Measurements from ENCODE around the gene METTL9.
"Not testable (repeated sequence)": the region's sequence is repeated elsewhere in the genome, so short reads cannot be mapped to it uniquely, and the experiment has no call there.

The METTL9 gene

DNA sequence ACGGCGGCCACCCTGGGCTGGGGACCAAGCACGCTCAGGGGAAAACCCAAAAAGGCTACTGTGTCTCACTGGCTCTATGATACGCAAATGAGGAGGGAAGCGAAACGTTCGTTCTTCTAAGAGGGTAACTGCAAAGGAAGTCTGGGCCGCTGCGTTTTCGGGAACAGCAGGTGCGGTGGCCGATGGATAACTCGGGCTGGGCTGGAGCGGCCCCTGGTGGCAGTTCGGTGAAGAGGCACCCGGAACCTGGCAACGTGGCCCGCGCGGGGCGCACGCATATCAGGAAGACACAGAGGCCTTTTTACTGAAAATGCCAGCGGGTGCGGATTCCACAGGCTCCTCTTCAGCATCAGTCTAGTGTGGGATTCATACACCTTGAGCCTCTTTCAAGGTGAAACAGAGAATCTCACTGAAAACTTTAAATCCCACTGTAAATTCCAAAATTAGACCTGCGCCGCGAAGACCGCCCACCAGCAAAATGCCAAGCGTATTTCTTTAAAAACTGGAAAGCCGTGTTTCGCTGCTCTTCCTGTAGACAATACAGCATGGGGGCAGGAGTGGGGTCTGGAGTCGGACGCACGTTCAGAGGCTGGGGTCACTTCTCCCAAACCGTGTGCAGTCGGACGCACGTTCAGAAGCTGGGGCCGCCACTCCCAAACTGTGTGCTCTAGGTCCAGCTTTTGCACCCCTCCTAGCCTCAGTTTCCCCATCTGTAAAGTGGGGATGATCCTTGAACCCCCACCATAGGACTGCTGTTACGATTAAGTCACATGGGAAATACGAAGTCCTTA is 44.4 kb upstream of the METTL9 start:
- H3K27ac ChIP-seq (ENCODE audit: insufficient read depth in 1 of 2, low read depth in 1 of 2, low read length in 2 of 2, poor library complexity in 1 of 2, severe bottlenecking in 2 of 2): no peak overlapping the region

DNA sequence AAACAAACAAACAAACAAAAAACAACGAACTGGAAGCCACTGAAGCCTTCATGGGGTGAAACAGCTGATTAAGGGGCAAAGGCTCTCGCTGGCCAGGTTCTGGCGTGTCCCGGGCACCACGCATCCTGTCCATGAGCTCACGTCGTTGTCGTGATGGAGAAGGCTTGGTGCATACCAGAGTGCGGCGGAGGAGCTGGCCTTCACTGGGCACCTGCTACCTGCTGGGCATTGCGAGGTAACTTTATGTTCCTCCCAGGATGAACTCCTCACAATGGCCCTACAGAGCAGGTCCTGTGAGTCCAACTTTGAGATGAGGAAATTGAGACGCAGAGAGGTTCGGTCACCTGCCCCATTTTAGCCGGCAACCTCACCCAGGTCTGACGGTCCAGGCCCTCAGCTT is 43.8 kb upstream of the METTL9 start:
- H3K27me3 ChIP-seq (replicated peaks in 2 of 5; ENCODE audit: control insufficient read depth in 4 of 5, insufficient read depth in 5 of 5, low read length in 4 of 5); DNase-seq; H3K4me3 ChIP-seq (ENCODE audit: control insufficient read depth in 1 of 7, extremely low read depth in 1 of 7, insufficient read depth in 4 of 7, low read depth in 2 of 7, low read length in 6 of 7); H3K9me3 ChIP-seq (ENCODE audit: control extremely low read depth in 1 of 5, control insufficient read depth in 4 of 5, insufficient read depth in 2 of 5, low read depth in 1 of 5, low read length in 4 of 5); H3K27ac ChIP-seq (ENCODE audit: insufficient read depth in 1 of 2, low read depth in 1 of 2, low read length in 2 of 2, poor library complexity in 1 of 2, severe bottlenecking in 2 of 2); POLR2A ChIA-PET; H3K36me3 ChIP-seq (ENCODE audit: control insufficient read depth in 4 of 4, insufficient read depth in 4 of 4, low read length in 3 of 4): not testable (repeated sequence)
- CTCF ChIA-PET: interaction anchor here (1.0 to 1.1 kb wide), 2 partner anchors 9 to 82 kb away, joined by 3 read pairs; no protein-coding TSS in a partner anchor
- WGBS (ENCODE audit: insufficient coverage): 98% methylated on average over 11 of the region's 15 CpGs
- H3K4me1 ChIP-seq (ENCODE audit: control extremely low read depth in 1 of 4, control insufficient read depth in 4 of 4, insufficient read depth in 4 of 4, low read length in 3 of 4): peaks cover 0 to 11% (median 8%) of the 10 kb centered on the region in 4 experiments

More for the DNA sequence above, 44.4 kb upstream of the METTL9 start:
- peak; percentile 88 to 97 (median 97) for DNase-seq
- ChIA-PET POLR2A (no interaction called here), CTCF (interaction anchor here (0.7 to 1.1 kb wide), 3 partner anchors 9 to 366 kb away, joined by 3 read pairs; no protein-coding TSS in a partner anchor)
- 37% methylated on average over 41 of the region's 41 CpGs for WGBS (ENCODE audit: insufficient coverage)
- no peaks in the 10 kb centered on the region for H3K36me3 ChIP-seq (ENCODE audit: control insufficient read depth in 4 of 4, insufficient read depth in 4 of 4, low read length in 3 of 4)
- no peaks in the 10 kb centered on the region for H3K27me3 ChIP-seq (replicated peaks in 2 of 5; ENCODE audit: control insufficient read depth in 4 of 5, insufficient read depth in 5 of 5, low read length in 4 of 5)
- H3K4me1 ChIP-seq (ENCODE audit: control extremely low read depth in 1 of 4, control insufficient read depth in 4 of 4, insufficient read depth in 4 of 4, low read length in 3 of 4): peaks cover 0 to 11% (median 8%) of the 10 kb centered on the region in 4 experiments
- peak overlapping the region in 4 of 7 experiments; percentile 49 to 58 (median 57) for H3K4me3 ChIP-seq (ENCODE audit: control insufficient read depth in 1 of 7, extremely low read depth in 1 of 7, insufficient read depth in 4 of 7, low read depth in 2 of 7, low read length in 6 of 7)
- H3K9me3 ChIP-seq (ENCODE audit: control extremely low read depth in 1 of 5, control insufficient read depth in 4 of 5, insufficient read depth in 2 of 5, low read depth in 1 of 5, low read length in 4 of 5): no peaks in the 10 kb centered on the region

DNA sequence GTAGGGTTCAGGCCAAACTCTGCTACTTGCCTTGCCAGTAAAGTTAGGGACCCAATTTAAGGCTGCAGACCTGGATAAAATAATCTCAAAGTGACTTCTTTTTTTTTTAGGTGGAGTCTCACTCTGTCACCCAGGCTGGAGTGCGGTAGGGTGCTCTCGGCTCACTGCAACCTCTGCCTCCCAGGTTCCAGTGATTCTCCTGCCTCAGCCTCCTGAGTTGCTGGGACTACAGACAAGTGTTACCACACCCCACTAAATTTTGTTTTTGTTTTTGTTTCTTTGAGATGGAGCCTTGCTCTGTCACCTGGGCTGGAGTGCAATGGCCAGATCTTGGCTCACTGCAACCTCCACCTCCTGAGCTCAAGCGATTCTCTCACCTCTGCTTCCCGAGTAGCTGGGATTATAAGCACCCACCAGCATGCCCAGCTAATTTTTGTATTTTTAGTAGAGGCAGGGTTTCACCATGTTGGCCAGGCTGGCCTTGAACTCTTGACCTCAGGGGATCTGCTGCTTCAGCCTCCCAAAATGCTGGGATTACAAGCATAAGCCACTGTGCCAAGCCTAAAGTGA is 43.3 kb upstream of the METTL9 start:
- CTCF ChIA-PET: interaction anchor here (1.0 to 1.1 kb wide), 2 partner anchors 8 to 81 kb away, joined by 3 read pairs; no protein-coding TSS in a partner anchor
- H3K27ac ChIP-seq (ENCODE audit: insufficient read depth in 1 of 2, low read depth in 1 of 2, low read length in 2 of 2, poor library complexity in 1 of 2, severe bottlenecking in 2 of 2); DNase-seq; POLR2A ChIA-PET; H3K36me3 ChIP-seq (ENCODE audit: control insufficient read depth in 4 of 4, insufficient read depth in 4 of 4, low read length in 3 of 4); H3K27me3 ChIP-seq (replicated peaks in 2 of 5; ENCODE audit: control insufficient read depth in 4 of 5, insufficient read depth in 5 of 5, low read length in 4 of 5); H3K9me3 ChIP-seq (ENCODE audit: control extremely low read depth in 1 of 5, control insufficient read depth in 4 of 5, insufficient read depth in 2 of 5, low read depth in 1 of 5, low read length in 4 of 5); H3K4me3 ChIP-seq (ENCODE audit: control insufficient read depth in 1 of 7, extremely low read depth in 1 of 7, insufficient read depth in 4 of 7, low read depth in 2 of 7, low read length in 6 of 7): not testable (repeated sequence)
- H3K4me1 ChIP-seq (ENCODE audit: control extremely low read depth in 1 of 4, control insufficient read depth in 4 of 4, insufficient read depth in 4 of 4, low read length in 3 of 4): peaks cover 0 to 11% (median 8%) of the 10 kb centered on the region in 4 experiments
- 100% methylated on average over 3 of the region's 4 CpGs for WGBS (ENCODE audit: insufficient coverage)

DNA sequence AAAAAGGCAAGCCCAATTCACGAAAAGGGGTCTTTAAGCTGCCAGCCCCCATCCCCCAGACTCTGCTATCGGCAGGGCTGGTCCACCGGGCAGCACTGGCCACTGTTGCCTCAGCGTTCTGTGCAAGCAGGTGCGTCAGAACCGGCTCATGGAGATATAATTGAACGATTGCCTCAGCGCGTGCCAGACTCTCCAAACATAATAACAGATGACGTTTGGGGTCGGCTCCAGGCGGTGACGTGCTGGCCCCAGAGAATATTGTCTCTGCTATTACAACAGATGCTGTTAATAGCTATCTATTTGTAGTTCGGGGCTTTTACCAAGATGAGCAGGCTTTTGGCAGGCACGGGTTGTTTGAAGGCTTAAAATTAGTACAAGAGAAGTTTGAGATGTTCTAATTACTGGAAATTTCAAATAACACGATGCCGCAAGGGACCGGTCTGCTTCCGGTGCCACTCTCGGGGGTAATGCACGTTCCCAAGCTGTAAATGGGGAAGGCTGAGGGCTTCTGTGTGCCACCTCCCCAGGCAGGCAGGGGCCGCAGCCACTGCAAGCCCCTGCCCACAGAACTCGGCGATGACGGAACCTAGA is 42.6 kb upstream of the METTL9 start:
- POLR2A ChIA-PET: not testable (repeated sequence)

DNA sequence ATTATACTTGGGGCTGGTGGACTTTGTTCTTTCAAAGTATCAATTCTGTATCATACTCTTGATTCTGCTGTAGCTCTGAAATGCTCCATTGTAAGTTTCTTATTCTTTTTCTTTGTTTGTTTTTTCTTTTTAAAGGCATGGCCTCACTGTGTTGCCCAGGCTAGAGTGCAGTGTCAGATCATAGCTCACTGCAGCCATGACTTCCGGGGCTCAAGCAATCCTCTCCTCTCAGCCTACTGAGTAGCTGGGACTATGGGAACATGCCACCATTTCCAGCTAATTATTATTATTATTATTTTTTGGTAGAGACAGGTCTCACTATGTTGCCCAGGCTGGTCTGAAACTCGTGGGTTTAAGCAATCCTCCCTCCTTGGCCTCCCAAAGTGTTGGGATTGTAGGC is 38.9 kb upstream of the METTL9 start:
- Histone ChIP-seq H3K27me3 (replicated peaks in 2 of 5; ENCODE audit: control insufficient read depth in 4 of 5, insufficient read depth in 5 of 5, low read length in 4 of 5) (no peaks in the 10 kb centered on the region), H3K4me3 (ENCODE audit: control insufficient read depth in 1 of 7, extremely low read depth in 1 of 7, insufficient read depth in 4 of 7, low read depth in 2 of 7, low read length in 6 of 7) (no peak overlapping the region), H3K4me1 (ENCODE audit: control extremely low read depth in 1 of 4, control insufficient read depth in 4 of 4, insufficient read depth in 4 of 4, low read length in 3 of 4) (peaks cover 0 to 2% (median 0%) of the 10 kb centered on the region in 4 experiments), H3K9me3 (ENCODE audit: control extremely low read depth in 1 of 5, control insufficient read depth in 4 of 5, insufficient read depth in 2 of 5, low read depth in 1 of 5, low read length in 4 of 5) (no peaks in the 10 kb centered on the region), H3K27ac (ENCODE audit: insufficient read depth in 1 of 2, low read depth in 1 of 2, low read length in 2 of 2, poor library complexity in 1 of 2, severe bottlenecking in 2 of 2) (no peak overlapping the region), H3K36me3 (ENCODE audit: control insufficient read depth in 4 of 4, insufficient read depth in 4 of 4, low read length in 3 of 4) (no peaks in the 10 kb centered on the region)
- POLR2A ChIA-PET: no interaction called here
- DNase-seq: no peak
- CTCF ChIA-PET: interaction anchor here (1.1 to 1.8 kb wide), 4 partner anchors 8 to 80 kb away, joined by 3 to 7 read pairs (median 5); no protein-coding TSS in a partner anchor
- 100% methylated on average over 1 of the region's 2 CpGs for WGBS (ENCODE audit: insufficient coverage)

More for the DNA sequence above, 42.6 kb upstream of the METTL9 start:
- CTCF ChIA-PET: interaction anchor here (1.1 kb wide), 1 partner anchor 81 kb away, joined by 3 read pairs; no protein-coding TSS in a partner anchor
- not testable (repeated sequence) for H3K36me3 ChIP-seq (ENCODE audit: control insufficient read depth in 4 of 4, insufficient read depth in 4 of 4, low read length in 3 of 4); DNase-seq; H3K4me3 ChIP-seq (ENCODE audit: control insufficient read depth in 1 of 7, extremely low read depth in 1 of 7, insufficient read depth in 4 of 7, low read depth in 2 of 7, low read length in 6 of 7); H3K9me3 ChIP-seq (ENCODE audit: control extremely low read depth in 1 of 5, control insufficient read depth in 4 of 5, insufficient read depth in 2 of 5, low read depth in 1 of 5, low read length in 4 of 5); H3K27ac ChIP-seq (ENCODE audit: insufficient read depth in 1 of 2, low read depth in 1 of 2, low read length in 2 of 2, poor library complexity in 1 of 2, severe bottlenecking in 2 of 2); H3K27me3 ChIP-seq (replicated peaks in 2 of 5; ENCODE audit: control insufficient read depth in 4 of 5, insufficient read depth in 5 of 5, low read length in 4 of 5)
- 95% methylated on average over 10 of the region's 25 CpGs for WGBS (ENCODE audit: insufficient coverage)
- H3K4me1 ChIP-seq (ENCODE audit: control extremely low read depth in 1 of 4, control insufficient read depth in 4 of 4, insufficient read depth in 4 of 4, low read length in 3 of 4): peaks cover 0 to 11% (median 8%) of the 10 kb centered on the region in 4 experiments

DNA sequence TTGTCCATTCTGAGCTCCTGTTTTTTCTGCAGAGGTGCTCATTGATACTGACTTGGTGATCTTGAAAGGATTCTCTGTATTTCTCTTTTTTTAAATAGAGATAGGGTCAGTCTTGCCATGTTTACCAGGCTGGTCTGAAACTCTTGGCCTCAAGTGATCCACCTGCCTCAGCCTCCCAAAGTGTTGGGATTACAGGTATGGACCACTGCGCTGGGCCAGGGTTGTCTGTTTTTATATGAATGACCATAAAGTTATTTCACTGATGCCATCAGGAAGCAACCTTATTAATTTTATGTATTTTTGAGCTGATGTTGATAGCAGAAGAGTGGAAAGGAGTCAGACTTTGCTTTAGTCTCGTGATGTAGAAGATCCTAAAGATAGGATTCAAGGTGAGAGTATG is 35.7 kb upstream of the METTL9 start:
- Histone ChIP-seq H3K4me3 (ENCODE audit: control insufficient read depth in 1 of 7, extremely low read depth in 1 of 7, insufficient read depth in 4 of 7, low read depth in 2 of 7, low read length in 6 of 7) (no peak overlapping the region), H3K4me1 (ENCODE audit: control extremely low read depth in 1 of 4, control insufficient read depth in 4 of 4, insufficient read depth in 4 of 4, low read length in 3 of 4) (peaks cover 0 to 10% (median 3%) of the 10 kb centered on the region in 4 experiments), H3K9me3 (ENCODE audit: control extremely low read depth in 1 of 5, control insufficient read depth in 4 of 5, insufficient read depth in 2 of 5, low read depth in 1 of 5, low read length in 4 of 5) (no peaks in the 10 kb centered on the region), H3K27ac (ENCODE audit: insufficient read depth in 1 of 2, low read depth in 1 of 2, low read length in 2 of 2, poor library complexity in 1 of 2, severe bottlenecking in 2 of 2) (no peak overlapping the region), H3K36me3 (ENCODE audit: control insufficient read depth in 4 of 4, insufficient read depth in 4 of 4, low read length in 3 of 4) (no peaks in the 10 kb centered on the region), H3K27me3 (replicated peaks in 2 of 5; ENCODE audit: control insufficient read depth in 4 of 5, insufficient read depth in 5 of 5, low read length in 4 of 5) (no peaks in the 10 kb centered on the region)
- 100% methylated on average over 1 of the region's 2 CpGs for WGBS (ENCODE audit: insufficient coverage)
- no peak for DNase-seq
- CTCF ChIA-PET: interaction anchor here (0.5 to 1.2 kb wide), 5 partner anchors 8 to 1120 kb away, joined by 3 read pairs; no protein-coding TSS in a partner anchor
- POLR2A ChIA-PET: no interaction called here
